UCSD-AML1 (cell line): ENCODE measurements around the gene ZNF35.

Experiments
- DNase-seq: peaks from one replicate; lab custom pipeline; 2025; ENCODE audit not compliant: unreplicated experiment; lab: John Stamatoyannopoulos, UW

Gene ZNF35

DNA sequence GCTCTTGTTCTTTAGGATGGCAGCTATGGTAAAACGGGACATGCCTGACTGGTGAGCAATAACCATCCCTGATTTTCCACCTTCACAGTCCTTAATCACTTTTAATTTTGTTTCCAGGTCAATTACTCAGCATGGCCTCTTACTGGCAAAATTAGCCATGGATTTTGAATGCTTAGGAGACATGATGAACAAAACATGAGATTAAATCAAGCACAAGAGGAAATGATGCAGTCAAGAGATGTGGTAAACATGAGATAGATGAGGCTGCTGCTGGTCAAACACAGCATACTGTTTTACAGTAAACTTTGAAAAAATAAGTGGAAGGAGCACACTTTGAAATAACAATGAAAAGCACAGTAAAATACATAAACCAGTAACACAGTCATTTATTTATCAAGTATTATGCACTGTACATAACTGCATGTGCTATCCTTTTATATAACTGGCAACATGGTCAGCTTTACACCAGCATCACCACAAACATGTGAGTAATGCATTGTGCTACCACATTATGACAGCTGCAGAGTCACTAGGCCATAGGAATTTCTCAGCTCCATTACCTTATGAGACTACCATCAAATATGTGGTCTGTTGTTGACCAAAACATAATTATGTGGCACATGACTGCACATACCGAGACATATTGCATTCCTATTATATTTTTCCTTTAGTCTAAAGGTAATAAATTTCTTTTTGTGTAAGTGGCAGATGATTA is 33.8 kb downstream of the ZNF35 start:
- no peak for DNase-seq

GRCh38 chr3:44685128-44685800 is 36.7 kb downstream of the ZNF35 start:
- DNase-seq, result no peak

- DNase-seq, result no peak
Measured at GRCh38 chr3:44687898-44688297, 39.4 kb downstream of the ZNF35 start.
